ENCODE measurements around the gene AP1AR.

DNA sequence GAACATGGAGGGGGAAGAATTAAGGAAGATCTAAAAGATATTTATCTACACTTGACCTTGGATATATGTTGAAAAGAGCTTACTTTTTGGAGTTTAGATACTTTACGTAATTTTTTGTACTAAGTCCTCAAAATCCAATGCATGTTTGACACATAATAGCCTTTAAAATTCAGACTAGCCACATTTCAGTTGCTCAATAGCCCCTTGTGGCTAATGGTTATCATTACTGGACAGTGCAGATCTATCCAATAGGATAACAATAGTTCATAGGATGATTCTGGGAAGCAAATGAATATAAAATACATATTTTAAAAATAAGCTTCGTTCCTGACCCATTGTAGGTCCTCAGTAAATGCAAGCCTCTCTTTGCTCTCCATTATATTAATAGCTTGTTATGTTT lies 13.8 kb downstream of the AP1AR start:
- TF ChIP-seq, protein P1, sequence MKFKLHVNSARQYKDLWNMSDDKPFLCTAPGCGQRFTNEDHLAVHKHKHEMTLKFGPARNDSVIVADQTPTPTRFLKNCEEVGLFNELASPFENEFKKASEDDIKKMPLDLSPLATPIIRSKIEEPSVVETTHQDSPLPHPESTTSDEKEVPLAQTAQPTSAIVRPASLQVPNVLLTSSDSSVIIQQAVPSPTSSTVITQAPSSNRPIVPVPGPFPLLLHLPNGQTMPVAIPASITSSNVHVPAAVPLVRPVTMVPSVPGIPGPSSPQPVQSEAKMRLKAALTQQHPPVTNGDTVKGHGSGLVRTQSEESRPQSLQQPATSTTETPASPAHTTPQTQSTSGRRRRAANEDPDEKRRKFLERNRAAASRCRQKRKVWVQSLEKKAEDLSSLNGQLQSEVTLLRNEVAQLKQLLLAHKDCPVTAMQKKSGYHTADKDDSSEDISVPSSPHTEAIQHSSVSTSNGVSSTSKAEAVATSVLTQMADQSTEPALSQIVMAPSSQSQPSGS (IDR thresholded peaks at IDR 0.05; ENCODE audit: low read length), result no peak
- TF ChIP-seq RFX5 (IDR thresholded peaks at IDR 0.05; ENCODE audit: borderline replicate concordance, low read depth, low read length) (no peak), ZNF274 (IDR thresholded peaks at IDR 0.05; ENCODE audit: borderline replicate concordance, extremely low read depth, low read length) (no peak)
- TF ChIP-seq, protein P2, sequence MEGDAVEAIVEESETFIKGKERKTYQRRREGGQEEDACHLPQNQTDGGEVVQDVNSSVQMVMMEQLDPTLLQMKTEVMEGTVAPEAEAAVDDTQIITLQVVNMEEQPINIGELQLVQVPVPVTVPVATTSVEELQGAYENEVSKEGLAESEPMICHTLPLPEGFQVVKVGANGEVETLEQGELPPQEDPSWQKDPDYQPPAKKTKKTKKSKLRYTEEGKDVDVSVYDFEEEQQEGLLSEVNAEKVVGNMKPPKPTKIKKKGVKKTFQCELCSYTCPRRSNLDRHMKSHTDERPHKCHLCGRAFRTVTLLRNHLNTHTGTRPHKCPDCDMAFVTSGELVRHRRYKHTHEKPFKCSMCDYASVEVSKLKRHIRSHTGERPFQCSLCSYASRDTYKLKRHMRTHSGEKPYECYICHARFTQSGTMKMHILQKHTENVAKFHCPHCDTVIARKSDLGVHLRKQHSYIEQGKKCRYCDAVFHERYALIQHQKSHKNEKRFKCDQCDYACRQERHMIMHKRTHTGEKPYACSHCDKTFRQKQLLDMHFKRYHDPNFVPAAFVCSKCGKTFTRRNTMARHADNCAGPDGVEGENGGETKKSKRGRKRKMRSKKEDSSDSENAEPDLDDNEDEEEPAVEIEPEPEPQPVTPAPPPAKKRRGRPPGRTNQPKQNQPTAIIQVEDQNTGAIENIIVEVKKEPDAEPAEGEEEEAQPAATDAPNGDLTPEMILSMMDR (IDR thresholded peaks at IDR 0.05; ENCODE audit: control extremely low read depth in 1 of 3, insufficient read depth in 1 of 3, low read depth in 1 of 3, low read length in 3 of 3), result no peak
